ENCODE results near the gene DOCK10.

DNA sequence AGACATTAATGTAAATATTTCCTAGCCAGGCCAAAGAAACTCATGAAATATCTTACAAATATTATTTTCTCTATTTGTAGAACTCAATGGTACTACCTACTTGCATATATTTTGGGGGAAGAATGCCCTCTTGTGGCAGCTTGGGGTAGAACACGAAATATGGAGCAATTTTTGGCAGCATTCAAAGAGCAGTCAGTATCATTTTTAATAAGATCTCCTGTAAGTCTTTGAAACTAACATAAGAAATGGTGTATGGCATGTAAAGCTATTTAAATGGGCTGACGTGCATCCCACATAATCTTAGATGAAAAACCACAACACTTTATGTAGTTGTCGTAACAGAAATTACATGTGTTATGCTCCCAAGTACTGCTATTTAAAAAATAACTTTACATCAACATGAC, 263.8 kb downstream of the DOCK10 start:
- TF ChIP-seq NBN (IDR thresholded peaks at IDR 0.05; ENCODE audit: low read depth), result no peak
- TF ChIP-seq, protein P1, sequence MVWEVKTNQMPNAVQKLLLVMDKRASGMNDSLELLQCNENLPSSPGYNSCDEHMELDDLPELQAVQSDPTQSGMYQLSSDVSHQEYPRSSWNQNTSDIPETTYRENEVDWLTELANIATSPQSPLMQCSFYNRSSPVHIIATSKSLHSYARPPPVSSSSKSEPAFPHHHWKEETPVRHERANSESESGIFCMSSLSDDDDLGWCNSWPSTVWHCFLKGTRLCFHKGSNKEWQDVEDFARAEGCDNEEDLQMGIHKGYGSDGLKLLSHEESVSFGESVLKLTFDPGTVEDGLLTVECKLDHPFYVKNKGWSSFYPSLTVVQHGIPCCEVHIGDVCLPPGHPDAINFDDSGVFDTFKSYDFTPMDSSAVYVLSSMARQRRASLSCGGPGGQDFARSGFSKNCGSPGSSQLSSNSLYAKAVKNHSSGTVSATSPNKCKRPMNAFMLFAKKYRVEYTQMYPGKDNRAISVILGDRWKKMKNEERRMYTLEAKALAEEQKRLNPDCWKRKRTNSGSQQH (CRISPR knock-in tag; IDR thresholded peaks at IDR 0.05), result no peak
- no peak for TF ChIP-seq POLR2AphosphoS2 (IDR thresholded peaks at IDR 0.05; ENCODE audit: low read length)
- no peak for TF ChIP-seq ETS2 (tag; IDR thresholded peaks at IDR 0.05; ENCODE audit: borderline replicate concordance, poor library complexity, severe bottlenecking)
- no peak for TF ChIP-seq POLR2AphosphoS5 (IDR thresholded peaks at IDR 0.05; ENCODE audit: control insufficient read depth, insufficient read depth, low read depth, low read length)
- TF ChIP-seq YY1 (IDR thresholded peaks at IDR 0.05; ENCODE audit: borderline replicate concordance in 1 of 3, control insufficient read depth in 1 of 3, extremely low read depth in 1 of 3, insufficient read depth in 3 of 3, insufficient read length in 1 of 3, insufficient replicate concordance in 2 of 3, low read depth in 1 of 3, low read length in 2 of 3), result no peak
- TF ChIP-seq ZNF274 (IDR thresholded peaks at IDR 0.05; ENCODE audit: borderline replicate concordance, low read depth, low read length), result no peak
- TF ChIP-seq EP300 (IDR thresholded peaks at IDR 0.05; ENCODE audit: low read length), result no peak
- no peak for TF ChIP-seq ZNF12 (CRISPR knock-in tag; IDR thresholded peaks at IDR 0.05)
- TF ChIP-seq, protein P2, sequence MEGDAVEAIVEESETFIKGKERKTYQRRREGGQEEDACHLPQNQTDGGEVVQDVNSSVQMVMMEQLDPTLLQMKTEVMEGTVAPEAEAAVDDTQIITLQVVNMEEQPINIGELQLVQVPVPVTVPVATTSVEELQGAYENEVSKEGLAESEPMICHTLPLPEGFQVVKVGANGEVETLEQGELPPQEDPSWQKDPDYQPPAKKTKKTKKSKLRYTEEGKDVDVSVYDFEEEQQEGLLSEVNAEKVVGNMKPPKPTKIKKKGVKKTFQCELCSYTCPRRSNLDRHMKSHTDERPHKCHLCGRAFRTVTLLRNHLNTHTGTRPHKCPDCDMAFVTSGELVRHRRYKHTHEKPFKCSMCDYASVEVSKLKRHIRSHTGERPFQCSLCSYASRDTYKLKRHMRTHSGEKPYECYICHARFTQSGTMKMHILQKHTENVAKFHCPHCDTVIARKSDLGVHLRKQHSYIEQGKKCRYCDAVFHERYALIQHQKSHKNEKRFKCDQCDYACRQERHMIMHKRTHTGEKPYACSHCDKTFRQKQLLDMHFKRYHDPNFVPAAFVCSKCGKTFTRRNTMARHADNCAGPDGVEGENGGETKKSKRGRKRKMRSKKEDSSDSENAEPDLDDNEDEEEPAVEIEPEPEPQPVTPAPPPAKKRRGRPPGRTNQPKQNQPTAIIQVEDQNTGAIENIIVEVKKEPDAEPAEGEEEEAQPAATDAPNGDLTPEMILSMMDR (IDR thresholded peaks at IDR 0.05 in 2 of 3, conservative IDR thresholded peaks at IDR 0.05 in 1 of 3; ENCODE audit: insufficient read depth in 2 of 3, low read depth in 1 of 3, low read length in 3 of 3), result peak; percentile 35 to 68 (median 48); a peak in 4 of 6 replicates
- TF ChIP-seq GTF2F1 (IDR thresholded peaks at IDR 0.05; ENCODE audit: low read depth, low read length), result no peak
- TF ChIP-seq KDM1A (IDR thresholded peaks at IDR 0.05), result no peak

Measured in K562 (cell line).